ENCODE measurements around the gene ZBTB25.

ZBTB25 gene

DNA sequence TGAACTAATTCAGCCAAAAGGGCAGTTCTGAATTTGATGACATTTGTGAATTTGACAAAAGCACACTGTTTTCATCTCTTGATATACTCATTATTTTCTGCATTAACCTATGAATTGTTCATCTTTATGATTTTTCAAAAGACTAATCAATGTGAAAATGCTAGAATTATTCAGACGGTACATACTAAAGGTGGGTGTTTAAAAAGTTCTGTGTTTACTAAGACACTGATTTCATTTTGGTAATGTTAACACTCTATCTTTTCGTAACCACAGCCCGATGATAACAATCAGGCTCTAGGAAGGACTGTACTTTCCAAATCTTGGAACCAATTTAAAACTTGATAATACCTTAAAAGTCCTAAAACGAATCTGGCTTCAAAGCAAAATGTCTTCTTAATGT, 28.9 kb downstream of the ZBTB25 start:
- no peak for DNase-seq

DNA sequence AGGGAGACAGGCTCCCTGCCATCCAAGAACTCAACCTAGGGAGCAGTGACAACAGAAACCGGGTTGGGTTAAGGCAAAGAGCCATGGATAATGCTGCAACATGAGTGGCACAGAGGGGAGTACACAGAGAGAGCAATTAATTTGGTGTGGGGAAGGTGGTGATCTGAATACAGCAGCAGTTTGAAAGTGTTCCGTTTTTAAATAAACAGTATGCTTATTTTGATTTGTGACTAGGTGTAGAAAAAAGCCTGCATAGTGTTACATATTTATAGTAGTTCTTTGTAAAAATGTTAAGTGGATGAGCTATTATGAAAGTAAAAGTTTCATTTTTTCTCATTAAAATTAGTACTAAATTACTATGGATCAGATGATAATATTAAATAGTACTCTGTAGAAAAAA, 29.6 kb downstream of the ZBTB25 start:
- no peak for DNase-seq

DNA sequence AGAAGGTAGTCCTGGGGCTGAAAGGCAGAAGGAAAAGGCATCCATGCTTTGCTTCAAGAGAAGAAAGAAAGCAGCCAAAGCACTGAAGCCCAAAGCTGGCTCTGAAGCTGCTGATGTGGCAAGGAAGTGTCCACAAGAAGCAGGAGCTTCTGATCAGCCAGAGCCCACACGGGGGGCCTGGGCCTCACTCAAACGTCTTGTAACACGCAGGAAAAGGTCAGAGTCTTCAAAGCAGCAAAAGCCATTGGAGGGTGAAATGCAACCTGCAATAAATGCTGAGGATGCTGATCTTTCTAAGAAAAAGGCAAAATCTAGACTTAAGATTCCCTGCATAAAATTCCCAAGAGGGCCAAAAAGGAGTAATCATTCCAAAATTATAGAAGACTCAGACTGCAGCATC, 35.2 kb downstream of the ZBTB25 start:
- DNase-seq: no peak

DNA sequence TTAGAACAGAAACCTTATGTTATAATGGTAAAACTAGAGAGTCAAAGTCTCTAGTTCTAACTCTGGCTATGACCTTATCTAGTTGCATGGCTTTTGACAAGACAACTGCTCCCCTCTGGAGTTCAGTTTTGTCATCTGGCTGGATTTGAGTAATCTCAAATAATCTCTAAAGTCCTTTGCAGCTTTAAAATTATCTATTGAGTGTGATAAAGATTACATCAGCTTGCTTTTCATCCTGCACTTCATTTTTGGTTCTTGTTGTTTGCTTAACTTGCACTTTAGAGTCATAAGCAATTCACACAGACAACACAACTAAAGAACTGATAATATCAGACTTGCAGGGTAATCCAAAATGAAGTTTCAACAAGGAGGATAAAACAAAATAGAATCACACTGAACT, 36.1 kb downstream of the ZBTB25 start:
- DNase-seq: no peak

DNA sequence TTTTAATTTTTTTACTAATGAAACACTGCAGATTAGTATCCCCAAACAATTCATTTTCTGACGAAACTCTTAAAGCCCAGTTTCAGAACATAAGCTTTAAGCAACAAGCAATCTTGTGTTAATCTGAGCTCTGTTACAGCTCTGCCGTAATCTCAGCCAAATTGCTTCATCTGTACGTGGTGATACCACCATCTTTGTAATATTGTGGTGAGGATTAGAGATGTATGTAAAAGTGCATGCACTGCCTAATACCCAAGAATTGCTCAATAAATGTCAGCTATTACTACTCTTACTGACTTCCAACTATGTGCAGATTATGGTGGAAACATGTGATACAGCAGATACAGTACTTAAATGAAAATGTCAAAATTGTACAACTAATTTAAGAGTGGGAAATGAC, 36.5 kb downstream of the ZBTB25 start:
- DNase-seq: no peak

DNA sequence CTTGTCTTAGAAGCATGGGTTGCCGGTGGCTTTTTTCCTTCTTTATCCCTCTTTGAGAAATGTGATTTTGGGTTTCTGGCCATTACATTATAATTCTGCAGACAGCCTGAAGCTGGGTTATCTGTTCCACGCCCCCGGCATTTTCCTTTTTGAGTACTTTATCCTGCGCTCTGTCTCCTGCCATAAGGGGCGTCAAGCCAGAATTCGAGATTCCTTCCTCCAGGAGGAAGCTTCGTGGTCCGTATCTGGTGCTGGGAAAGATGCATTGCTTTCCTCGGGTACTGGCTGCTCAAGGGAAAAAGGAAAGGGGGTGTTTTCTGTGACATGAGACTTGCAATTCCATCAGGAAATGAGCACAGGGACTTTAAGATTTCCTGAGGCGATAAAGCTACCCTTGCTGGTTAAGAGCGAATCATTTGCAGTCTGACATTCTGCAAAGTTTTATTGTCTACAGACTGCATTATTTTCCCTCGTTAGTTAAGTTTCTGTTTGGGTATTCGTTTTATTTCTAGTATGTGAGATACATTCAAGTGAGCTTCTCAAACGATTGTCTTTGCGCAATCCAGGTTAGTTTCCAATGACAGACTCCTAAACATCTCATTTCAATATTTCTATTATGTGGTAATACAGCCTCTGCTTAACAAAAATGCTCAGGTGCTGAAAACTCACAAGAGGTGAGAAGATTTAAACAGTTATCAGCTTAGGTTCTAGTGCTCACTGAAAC, 37.6 kb downstream of the ZBTB25 start:
- no peak for DNase-seq

DNA sequence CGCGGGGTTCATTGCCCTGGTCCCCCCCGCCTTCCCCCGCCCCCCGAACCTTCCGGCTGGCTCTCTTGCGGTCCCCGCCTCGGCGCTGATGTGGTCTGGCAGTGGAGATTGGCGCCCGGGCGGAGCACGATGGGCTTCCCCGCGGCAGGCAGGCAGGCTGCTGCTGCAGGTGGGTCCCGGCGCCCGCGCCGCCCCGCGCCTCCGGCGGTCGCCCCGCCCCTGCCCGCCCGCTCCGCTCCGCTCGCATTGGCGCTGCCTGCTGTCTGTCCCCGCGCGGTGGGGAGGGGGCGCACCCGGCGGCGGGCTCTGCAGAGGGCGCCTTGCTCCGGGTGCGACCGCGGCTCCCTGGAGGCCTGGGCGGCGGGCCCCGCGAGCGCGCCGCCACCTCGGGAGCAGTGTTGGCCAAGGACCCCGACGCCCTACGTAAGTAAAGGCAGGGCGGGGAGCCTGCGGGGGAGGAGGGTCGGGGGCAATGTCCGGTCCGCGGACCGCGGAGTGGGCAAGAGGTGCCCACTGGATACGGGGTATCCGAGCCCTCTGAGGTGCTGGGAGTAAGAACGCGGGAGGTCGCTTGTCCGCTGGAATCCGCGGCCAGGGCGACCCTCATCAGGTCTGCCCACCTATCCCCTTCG, 38.3 kb downstream of the ZBTB25 start, which contains the start of gene AKAP5:
AKAP5 (plus strand) TSS at position 309 of the 632 bp plus-strand sequence. CDS start 2,896 bp downstream, outside the sequence.
- peak; percentile 77 for DNase-seq

DNA sequence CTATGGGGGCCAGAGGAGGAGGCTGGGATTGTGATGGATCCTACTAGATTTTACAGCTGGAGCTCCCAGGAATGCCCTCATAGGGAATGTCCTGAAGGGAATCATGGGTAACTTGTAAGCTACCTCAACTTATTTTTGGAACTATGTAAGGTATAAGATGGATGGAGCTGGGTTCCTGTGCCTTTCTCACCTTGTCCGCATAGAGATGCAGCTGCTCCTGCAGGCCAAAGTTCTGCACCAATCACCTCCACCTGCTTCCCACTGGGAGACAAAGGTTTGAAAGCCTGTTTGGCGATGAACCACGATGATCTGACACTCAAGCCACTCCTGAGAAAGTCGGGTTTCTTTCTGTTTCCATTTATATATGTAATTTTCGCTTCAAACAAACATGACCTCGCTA, 39.0 kb downstream of the ZBTB25 start:
- no peak for DNase-seq

DNA sequence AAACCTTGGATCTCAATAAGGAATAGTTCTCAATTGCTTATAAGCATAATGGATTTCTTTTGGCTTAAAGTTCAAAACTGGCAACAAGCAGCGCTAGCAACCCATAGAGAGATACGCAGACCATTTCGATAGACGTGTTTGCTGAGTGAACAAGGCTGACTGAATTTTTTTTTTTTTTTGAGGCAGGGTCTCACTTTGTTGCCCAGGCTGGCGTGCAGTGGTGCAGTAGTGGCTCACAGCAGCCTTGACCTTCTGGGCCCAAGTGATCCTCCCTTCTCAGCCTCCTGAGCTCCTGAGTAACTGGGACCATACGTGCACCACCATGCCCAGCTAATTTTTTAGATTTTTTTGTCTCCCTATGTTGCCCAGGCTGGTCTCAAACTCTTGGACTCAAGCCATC, 39.8 kb downstream of the ZBTB25 start:
- no peak for DNase-seq

DNA sequence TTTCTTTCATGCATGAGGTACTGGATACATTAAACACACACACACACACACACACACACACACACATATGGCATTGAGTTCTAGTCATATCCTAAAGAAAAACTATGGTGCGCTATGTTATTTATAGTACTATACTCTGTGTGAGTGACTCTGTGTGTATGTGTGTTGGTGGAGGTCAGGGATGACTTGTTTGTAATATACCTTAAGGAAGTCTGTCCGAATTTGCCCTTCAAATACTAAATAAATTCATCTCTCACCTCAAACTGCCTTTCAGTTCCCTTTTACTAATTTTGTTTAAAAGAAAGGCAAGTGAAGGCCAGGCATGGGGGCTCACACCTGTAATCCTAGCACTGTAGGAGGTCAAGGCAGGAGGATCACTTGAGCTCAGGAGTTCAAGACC, 40.4 kb downstream of the ZBTB25 start:
- no peak for DNase-seq

DNA sequence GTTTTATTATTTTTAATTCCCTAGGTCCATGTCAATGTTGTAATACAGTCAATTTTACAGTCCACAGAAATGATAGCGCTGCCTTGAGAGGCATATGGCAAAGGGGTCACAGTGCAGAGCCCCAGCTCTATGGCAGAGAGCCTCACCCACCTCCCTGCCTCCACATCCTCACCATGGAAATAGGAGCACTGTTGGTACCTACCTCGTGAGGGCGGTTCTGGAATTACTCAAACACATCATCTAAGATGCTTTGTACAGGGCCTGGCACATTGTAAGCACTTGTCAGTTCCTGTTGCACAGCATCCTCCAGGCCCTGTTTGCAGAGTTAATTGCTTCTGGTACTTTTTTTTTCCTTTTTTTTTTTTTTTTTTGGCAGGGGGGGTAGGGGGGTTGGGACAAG, 42.4 kb downstream of the ZBTB25 start:
- no peak for DNase-seq

DNA sequence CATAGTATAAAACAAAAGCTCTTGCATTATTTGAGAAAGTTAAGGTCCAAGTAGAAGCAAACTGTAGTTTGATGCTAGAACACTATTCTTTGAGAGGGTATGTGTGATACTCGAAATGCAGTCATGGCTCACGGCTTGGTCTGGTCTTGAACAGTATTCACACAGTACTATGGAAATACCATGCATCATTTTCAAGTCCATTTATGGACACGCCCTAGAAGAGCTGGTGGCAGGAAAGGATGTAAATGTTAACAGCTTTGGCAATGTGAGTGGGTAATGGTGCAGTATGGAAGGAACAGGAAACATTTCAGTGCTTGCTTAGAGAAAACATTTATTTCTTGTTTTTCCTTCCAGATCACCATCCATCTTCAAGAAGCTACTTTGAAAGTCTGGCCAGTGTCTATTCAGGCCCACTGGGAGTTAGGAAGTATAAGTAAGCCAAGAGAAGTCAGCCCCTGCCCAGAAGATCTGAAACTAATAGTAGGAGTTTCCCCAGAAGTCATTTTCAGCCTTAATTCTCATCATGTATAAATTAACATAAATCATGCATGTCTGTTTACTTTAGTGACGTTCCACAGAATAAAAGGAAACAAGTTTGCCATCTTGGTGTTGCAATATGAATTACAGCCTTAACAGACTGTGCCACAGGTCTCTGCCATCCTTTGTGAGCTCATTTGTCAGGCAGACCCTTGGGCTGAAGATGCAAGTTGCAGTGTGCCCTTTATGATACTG, 44.1 kb downstream of the ZBTB25 start:
- no peak for DNase-seq

DNA sequence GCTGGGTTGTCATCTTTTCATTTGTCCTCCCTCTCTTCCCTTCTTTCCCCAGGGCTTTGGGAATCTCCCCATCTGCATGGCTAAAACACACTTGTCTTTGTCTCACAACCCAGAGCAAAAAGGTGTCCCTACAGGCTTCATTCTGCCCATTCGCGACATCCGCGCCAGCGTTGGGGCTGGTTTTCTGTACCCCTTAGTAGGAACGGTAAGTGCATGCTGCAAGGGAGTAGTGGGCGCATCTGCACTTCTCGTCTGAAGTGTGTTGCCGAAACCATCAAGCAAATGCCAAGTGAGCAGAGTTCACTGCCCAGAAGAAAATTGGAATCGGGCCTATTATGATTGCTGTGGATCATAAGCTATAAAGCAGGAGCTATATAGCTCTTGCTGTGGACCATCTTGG, 49.0 kb downstream of the ZBTB25 start:
- no peak for DNase-seq

DNA sequence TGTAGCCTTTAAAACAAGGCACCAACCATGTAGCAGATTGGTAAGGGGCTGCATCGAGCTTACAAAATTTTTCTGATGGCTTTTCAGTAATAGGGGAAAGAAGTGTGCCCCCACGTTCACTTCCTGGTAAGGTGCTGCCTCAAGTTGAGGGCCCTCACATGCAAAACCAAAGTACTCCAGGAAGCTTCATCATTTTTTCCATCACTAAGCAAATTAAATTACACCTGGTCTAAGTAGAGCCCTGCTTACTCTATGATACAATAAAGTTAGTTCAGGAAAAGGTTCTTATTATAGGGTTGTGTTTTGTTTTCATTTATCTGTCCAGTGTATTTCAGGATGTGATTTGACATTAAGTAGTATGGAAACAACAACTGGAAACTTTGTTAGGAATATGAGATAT, 53.4 kb downstream of the ZBTB25 start:
- no peak for DNase-seq

DNA sequence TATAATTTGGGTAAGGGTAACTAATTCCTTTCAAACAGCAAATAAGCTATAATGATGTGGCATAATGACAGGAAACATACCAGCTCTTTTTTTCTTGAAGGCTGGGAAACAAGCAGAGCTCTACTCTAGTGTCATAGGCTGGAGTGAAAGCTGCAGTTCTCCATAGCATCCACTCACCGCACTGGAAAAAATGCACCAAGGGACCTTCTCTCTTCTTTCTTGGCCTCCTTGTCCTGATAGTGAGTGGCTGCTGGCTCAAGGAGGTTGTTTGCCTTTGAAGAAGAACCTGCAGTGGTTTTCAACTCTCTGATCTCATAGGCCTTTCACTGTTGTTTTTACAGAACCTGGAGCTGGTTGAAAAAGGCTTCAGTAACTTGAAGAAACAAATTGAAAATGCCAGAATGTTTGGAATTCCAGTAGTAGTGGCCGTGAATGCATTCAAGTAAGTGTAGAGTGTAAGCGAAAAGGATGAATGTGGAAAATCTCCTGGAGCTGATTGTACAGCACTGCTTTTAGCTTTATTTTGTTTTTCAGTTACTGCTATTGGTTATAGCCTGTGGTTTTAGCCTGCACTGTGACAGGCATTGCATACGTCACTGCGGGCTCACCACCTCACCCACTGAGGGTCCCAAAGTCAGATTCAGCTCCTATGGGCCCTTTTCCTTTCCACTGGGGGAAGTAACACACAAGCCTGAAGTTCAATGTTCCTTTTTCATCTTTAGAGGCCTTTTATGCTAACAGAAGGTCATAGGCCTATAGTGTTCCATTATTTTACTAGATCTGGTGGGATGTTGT, 55.6 kb downstream of the ZBTB25 start:
- no peak for DNase-seq

DNA sequence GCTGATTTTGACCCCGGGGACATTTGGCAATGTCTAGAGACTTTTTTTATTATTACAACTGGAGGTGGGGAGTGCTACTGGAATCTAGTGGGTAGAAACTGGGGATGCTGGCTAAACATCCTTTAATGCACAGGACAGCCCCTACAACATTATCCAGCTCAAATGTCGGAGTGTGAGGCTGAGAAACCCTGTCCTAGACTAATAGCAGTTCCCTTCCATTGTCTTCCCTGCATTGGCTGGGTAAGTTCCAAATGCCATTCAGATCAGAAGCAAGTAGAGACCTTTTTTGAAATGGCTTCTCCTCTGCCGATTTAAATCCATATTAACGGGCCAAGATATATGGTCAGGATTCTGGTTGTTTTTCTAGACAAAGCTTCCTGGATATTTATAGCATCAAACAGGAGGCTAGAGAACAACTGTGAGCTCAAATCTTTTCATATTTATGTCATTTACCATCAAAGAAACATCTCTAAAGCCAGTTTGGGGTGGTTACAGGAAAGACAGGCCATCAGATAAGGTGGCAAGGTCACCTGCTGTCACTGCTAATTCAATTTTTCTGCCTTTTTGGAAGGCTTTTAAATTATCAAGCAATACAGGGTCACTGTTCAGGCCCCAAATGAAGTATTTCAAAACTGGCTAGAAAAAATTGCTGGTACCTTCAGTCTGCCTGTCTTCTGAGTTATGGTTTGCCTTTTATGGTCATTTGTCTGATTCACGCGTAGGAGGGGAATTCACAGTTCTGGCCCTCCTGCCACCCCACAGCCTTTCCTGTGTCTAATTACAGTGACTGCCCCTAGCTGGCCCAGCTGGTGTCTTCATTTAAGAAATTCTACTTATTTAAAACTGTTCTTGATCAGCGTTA, 58.4 kb downstream of the ZBTB25 start:
- DNase-seq: peak; percentile 67

DNA sequence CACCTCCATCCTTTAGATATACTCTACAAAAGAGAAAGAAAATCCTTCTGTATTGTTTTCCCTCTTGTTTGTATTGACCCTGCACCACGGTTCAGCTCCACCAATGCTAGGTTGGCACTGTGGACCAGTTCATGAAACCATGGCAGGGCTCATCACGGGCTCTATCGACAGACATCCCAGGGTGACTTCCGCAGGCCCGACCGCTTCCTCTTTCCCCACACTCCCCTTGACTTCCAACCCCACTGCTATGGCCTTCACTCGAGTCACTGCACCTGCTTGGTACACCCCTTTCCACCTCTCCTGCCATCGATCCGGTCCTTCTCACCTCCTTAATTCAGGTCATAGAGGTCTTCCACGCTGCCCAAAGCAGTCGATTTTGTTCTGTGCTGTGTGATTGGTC, 59.5 kb downstream of the ZBTB25 start:
- DNase-seq: no peak

DNA sequence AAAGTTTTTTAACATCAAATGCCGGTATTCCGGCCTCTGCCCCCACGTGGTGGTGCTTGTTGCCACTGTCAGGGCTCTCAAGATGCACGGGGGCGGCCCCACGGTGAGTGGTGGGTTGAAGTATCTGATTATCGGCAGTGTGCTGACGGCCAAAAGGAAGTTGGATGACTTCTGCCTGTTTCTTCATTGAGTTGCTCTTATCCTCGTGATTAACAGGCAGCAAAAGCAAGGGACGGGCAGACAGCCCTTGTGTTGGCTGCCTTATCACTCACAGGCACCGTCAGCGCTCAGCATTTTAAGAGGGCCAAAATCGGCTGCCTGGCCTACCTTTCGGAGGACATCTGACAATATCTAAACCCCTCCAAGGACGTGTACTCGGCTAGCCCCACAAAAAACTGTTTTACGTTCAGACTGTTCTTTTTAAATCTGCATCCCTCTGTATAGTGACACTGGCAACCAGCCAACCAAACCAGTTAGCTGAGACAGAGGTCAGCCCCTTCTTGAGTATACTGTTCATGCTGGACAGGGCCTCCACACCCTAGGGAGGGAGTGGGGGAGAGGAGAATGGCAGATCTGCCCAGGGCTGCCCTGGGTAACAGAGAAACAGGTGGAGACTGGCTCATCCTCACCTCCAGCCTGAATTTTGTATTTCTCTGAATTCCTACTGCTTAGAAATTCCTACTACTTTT, 61.2 kb downstream of the ZBTB25 start:
- no peak for DNase-seq

DNA sequence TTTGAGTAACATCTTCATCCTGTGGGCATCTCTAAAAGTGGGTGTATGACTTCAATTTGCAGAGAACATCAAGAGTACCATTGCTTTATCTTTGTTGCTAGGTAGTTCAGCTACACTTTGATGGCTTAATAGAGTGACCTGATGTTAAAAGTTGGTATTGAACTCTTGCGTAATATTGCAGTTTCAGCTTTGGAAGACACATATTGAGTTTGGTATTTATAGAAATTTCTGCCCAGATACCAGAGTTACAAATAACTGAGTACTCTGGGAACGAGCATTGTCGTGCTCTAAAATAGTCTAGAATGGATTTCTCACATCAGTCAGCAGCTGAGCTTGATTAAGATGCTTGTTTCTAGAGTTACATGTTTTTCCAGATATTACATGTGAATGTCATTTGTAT, 63.1 kb downstream of the ZBTB25 start:
- DNase-seq: no peak

DNA sequence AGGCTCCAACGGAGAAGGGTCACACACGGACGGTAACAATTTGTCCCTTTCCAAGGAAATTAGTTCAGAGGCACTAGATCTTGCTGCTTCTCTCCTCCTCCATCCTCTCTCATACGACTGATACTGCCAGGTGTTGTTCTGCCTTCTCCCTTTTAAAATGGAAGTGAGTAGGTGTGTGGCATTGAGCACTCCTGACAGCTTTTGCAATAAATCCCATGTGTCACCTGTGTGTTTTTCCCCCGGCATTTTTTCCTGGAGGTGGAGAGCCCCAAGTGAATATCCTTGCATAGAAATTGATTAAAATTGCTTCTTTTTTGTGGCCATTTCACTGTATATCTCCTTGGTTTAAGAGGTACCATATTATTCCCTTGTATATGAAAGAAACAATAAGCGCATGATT, 64.5 kb downstream of the ZBTB25 start:
- DNase-seq: no peak

DNA sequence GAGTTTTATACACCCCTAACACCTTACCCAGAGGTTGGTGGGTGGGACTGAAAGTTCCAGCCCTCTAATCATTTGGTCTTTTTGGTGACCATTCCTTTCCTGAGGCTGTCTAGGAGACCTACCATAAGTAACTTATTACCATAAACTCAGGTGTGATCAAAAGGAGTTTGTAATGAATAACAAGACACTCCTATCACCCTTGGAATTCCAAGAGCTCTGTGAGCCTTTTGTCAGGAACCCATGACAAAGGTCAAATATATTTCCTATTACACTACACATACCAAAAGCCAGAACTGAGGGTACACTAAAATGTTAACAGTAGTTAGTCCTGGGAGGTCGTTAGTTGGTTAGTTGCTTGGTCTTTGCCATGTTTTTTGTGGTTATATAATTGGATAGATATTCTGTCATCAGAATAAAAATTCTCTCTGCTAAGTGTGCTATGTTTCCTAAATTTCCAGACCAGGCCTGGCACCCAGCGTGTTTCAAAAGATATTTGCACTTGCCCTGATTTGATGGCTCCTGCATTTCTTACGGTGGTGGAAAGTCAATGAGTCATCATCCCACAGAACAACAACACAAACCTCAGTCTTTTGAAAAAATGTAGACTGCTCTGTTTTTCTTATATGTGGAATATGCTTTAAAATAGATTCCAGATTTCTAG, 65.3 kb downstream of the ZBTB25 start:
- DNase-seq: no peak

Data from activated CD8-positive, alpha-beta memory T cell treated with anti-CD3 and anti-CD28 coated beads, Interleukin-2, amount 50 U/mL, for 48 hours (primary cell).